ENCODE measurements around the gene TANGO2. TPM values are rescaled to one million over a fixed set of nuclear protein-coding genes. Genes with fewer than 3 reads are reported as not detected.
A peak's percentile ranks its signal among the peaks of the same experiment; 100 is the strongest.

The TANGO2 gene
- total and polyA plus RNA-seq, 9 of the 15 experiments (the other 6 are each of a cell fraction or from before 2014, with no cell fraction given) = 15.5 to 94.9 (median 70.1) TPM

DNA sequence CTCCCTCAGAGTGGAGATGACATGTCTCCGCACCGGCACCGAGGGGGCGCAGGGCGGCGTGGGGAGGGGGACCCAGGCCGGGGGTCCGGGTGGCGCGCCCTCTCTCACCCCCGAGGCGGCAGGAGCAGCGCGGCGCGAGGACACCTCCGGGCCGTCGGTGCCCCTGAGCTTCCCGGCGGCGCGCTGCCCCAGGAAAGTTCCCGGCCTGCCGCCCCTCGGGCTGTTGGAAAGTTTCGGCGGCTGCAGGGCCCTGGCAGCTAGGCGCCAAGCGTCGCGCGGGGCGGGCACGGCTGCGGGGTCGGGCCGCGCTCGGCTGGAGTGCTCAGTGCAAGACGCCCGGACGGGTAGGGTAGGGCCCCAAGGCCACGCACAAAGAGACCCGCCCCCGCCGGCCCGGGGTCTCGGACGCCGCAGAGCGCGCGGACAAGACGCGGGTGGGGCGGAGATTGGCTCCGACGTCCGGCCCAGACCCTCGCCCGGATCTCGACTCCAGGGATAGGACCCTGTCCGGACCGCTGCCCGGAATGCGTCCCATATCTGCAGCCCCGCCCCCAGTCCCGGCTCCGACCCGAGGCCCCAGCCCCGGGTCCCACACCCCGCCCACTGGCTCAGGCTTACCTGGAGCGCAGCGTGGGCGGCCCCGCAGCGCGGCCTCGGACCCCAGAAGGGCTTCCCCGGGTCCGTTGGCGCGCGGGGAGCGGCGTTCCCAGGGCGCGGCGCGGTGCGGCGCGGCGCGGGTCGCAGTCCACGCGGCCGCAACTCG, 4.8 kb upstream of the TANGO2 start (continued):
- TF ChIP-seq, protein P1, sequence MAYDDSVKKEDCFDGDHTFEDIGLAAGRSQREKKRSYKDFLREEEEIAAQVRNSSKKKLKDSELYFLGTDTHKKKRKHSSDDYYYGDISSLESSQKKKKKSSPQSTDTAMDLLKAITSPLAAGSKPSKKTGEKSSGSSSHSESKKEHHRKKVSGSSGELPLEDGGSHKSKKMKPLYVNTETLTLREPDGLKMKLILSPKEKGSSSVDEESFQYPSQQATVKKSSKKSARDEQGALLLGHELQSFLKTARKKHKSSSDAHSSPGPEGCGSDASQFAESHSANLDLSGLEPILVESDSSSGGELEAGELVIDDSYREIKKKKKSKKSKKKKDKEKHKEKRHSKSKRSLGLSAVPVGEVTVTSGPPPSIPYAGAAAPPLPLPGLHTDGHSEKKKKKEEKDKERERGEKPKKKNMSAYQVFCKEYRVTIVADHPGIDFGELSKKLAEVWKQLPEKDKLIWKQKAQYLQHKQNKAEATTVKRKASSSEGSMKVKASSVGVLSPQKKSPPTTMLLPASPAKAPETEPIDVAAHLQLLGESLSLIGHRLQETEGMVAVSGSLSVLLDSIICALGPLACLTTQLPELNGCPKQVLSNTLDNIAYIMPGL (CRISPR knock-in tag; IDR thresholded peaks at IDR 0.05) = peak; percentile 84; the same call in 1 of the 2 replicates
- no peak for TF ChIP-seq SMARCC2 (IDR thresholded peaks at IDR 0.05; ENCODE audit: low read depth)
- no peak for TF ChIP-seq HLTF (IDR thresholded peaks at IDR 0.05)
- TF ChIP-seq ZNF764 (CRISPR knock-in tag; IDR thresholded peaks at IDR 0.05; ENCODE audit: low read depth) = peak; percentile 67
- TF ChIP-seq KDM5B (IDR thresholded peaks at IDR 0.05; ENCODE audit: insufficient replicate concordance, low read depth, low read length) = peak; percentile 26
- TF ChIP-seq MXD1 (CRISPR knock-in tag; IDR thresholded peaks at IDR 0.05; ENCODE audit: borderline replicate concordance, poor library complexity, severe bottlenecking) = peak; percentile 63
- peak; percentile 80; the same call in 1 of the 2 replicates for TF ChIP-seq ZNF133 (CRISPR knock-in tag; IDR thresholded peaks at IDR 0.05)
- TF ChIP-seq, protein P2, sequence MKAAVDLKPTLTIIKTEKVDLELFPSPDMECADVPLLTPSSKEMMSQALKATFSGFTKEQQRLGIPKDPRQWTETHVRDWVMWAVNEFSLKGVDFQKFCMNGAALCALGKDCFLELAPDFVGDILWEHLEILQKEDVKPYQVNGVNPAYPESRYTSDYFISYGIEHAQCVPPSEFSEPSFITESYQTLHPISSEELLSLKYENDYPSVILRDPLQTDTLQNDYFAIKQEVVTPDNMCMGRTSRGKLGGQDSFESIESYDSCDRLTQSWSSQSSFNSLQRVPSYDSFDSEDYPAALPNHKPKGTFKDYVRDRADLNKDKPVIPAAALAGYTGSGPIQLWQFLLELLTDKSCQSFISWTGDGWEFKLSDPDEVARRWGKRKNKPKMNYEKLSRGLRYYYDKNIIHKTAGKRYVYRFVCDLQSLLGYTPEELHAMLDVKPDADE (conservative IDR thresholded peaks at IDR 0.05; ENCODE audit: control insufficient read depth, low read depth, low read length) = no peak
- no peak for TF ChIP-seq BRD4 (IDR thresholded peaks at IDR 0.05)
- peak; percentile 74; the same call in 1 of the 2 replicates for TF ChIP-seq ZNF212 (CRISPR knock-in tag; IDR thresholded peaks at IDR 0.05)
- TF ChIP-seq L3MBTL2 (IDR thresholded peaks at IDR 0.05) = no peak
- TF ChIP-seq ZNF431 (CRISPR knock-in tag; IDR thresholded peaks at IDR 0.05) = no peak
- TF ChIP-seq PHF8 (IDR thresholded peaks at IDR 0.05; ENCODE audit: borderline replicate concordance, low read length) = peak; percentile 95; the same call in 1 of the 2 replicates
- no peak for TF ChIP-seq ATF2 (CRISPR knock-in tag; IDR thresholded peaks at IDR 0.05)

All from K562 (cell line).